Measurements from ENCODE around the gene TEX51.

Gene TEX51

DNA sequence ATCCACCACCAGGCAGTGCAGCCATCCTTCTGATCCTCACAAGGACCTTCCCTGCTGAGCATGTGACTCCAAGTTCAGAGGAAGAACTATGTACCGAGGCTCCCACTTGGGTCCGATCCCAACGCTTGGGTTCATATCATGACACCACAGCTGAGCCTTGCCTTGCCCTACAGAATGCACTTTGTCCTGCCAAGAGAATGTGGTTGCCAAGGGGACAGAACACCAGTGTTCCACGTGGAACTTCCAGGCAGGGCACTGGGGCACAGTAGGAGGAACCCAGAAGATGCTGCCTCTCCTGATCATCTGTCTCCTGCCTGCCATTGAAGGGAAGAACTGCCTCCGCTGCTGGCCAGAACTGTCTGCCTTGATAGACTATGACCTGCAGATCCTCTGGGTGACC lies at the start of gene TEX51:
TEX51 (plus strand) TSS at position 255 of the 400 bp plus-strand sequence; CDS start at position 284, 29 bp downstream.
- DNase-seq (ENCODE audit: low spot score) = no peak

- DNase-seq (ENCODE audit: low spot score) = no peak
Observed at GRCh38 chr2:126849054-126849453, 49.6 kb upstream of the TEX51 start.

DNA sequence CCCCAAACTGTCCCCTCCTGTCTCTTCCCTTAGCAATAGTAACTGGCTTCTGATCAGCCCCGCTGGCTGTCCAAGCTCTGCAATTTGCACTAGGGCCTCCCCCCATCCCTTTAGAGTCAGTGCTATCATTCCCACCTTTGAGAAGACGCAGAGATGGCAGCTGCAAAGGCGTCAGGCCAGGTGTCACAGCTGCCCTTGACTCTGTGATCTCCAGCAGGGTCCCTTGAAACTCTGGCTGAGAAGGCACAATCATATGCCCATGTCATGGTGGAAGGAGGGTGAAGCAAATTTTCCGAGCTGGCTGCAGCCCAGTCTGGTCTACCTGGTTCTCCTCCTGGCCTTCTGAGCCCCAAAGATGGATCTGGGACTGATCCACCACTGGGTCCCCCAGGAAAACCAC lies 49.2 kb upstream of the TEX51 start:
- no peak for DNase-seq (ENCODE audit: low spot score)

DNA sequence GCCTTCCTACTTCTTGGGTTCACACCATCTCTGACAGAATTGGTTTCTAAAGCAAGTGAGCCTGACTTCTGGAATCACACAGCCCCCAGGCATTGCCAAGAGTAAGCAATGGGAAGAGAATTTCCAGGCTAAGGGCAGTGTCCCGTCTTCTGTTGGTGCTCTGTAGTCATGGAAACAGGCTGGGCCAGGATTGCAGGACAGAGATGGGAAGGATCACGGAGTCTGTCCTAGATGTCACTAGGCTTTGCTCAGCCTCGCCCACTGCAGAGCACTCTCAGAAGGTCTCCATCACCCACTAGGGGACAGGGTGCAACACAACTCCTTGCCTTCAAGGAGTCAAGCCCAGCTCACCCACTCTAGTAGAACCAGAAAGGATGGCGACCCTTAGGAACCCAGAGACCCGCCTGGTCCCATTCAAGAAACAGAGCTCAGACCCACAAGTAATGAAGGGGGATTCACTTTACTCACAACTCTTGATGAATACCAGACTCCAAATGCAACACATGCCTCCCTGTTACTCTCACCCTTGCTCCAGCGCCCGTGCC lies 48.6 kb upstream of the TEX51 start:
- no peak for DNase-seq (ENCODE audit: low spot score)

DNA sequence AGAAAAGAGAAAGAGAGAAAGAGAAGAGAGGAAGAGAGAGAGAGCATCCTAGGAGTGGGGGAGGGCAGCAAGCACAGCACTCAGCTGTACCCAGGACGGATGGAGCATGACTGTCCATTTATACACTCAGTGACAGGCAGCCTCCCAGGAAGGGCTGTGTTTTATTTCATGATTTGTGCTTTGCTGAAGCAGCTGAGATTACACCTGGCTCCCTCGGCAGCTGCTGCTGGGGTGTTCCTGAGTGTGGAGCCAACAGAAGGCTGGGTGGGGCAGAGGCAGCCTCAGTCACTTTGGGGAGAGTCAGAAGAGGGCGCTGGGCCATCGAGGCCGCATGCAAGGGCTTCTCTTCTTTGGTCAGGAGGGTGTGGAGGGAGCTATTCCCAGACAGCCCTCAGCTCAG lies 47.8 kb upstream of the TEX51 start:
- no peak for DNase-seq (ENCODE audit: low spot score)

DNA sequence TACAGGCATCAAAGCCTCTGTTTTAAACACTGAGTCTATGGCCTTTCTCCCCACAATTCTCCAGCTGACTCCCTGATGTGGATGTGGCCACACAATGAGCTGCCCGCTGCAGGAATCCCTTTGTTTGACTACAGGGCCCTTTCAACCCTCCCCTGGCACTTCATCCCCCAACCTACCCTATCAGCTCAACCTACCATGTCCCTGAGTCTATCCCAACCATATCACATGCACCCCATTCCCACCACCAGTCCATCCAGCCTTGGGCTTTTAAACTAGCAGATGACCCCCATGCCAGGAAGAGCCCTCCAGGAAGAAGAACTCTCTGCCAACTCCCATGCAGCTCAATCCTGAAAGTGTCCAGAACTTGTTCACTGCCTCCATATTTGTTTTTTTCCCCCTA lies 46.9 kb upstream of the TEX51 start:
- no peak for DNase-seq (ENCODE audit: low spot score)

DNA sequence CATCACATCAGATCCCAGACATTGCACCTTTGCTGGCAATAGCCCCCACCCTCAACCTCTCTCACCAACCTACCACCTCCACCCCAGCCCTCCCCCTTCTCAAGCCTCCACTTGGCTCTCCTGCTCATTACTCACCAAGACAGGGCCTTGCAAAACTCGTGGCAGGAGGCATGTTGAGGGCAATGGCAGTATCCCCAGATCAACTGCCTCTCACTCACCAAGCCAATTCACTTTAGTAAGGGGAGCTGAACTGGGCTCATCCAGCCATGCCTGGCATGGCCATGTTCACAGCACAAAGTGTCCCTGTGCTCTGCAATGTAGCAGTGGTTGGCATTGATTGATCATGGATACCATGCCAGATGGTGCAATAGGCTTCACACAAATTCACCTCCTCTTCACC lies 46.3 kb upstream of the TEX51 start:
- no peak for DNase-seq (ENCODE audit: low spot score)

DNA sequence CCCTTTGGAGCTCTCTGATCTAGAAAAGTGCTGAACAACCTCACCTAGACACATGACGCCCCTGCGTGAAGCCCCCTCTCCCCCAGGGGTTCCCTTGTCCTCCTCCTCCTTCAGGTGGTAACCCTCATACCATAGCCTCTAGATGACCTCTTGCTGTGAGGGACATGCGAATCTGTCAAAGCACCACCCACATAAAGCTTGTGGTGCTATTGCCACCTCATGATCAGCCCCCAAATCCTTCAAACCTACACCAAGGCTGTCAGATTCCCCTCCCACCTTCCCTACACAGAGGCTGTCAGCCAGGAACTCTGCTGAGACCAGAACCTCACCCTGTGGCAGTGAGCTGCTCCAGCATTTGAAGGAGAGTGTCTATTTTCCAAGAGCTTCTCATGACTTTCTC lies 43.1 kb upstream of the TEX51 start:
- DNase-seq (ENCODE audit: low spot score) = no peak

DNA sequence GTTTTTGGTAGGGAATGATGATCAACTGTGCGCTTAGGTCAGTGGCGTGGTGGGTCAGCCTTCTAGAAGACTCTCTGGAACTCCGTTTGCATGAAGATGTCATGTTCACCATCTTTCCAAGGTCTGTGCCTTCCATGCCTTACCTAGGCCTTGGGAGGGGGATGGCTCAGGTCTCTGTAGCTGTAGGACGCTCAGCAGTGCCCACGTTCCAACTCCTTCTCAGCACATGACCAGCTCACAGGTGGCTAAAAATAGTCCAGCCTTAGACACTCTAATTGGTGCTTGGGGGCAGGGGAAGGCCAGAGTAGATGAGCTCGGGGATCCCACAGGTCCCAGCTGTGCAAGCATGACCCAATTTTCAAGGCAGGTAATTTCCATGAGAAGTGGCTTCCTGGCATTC lies 42.3 kb upstream of the TEX51 start:
- no peak for DNase-seq (ENCODE audit: low spot score)

GRCh38 chr2:126857502-126857901 lies 41.2 kb upstream of the TEX51 start:
- no peak for DNase-seq (ENCODE audit: low spot score)

DNA sequence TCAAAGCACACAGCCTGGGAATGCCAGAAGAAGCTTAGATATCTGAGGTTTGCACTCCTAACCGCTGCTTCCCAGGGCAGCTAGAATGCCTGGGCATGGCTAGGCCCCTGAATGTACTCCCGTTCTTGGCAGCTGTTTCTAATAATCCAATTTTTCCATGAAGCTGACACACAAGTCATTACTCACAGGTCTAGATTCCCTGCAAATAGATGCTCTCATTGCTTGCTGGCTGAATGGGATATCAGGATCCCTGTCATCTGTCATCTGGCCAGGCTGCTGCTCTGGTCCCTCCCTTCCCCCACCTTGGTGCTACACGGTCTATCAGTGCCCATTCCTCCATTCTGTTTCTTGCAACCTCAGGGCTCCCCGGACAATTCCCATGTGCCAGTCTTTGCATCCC lies 40.7 kb upstream of the TEX51 start:
- no peak for DNase-seq (ENCODE audit: low spot score)

DNA sequence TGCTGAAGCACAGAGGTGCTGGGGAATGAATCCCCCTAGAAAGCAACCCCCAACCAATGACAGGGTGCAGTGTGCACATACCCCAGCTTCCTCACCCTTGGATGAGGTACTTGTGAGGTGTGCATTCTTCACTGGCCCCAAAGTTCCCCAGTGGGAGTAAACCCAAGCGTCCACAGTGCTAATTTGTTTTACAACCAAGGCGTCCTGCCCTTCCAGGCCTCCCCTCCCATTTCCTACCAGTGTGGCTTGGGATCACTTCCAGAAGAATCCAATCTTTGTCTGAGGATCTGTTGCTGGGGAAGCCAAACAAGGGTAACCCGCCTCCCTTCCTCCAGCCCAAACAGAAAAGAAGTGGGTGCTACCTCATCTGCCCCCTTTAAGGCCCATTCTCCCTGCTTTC lies 40.3 kb upstream of the TEX51 start:
- DNase-seq (ENCODE audit: low spot score) = no peak

DNA sequence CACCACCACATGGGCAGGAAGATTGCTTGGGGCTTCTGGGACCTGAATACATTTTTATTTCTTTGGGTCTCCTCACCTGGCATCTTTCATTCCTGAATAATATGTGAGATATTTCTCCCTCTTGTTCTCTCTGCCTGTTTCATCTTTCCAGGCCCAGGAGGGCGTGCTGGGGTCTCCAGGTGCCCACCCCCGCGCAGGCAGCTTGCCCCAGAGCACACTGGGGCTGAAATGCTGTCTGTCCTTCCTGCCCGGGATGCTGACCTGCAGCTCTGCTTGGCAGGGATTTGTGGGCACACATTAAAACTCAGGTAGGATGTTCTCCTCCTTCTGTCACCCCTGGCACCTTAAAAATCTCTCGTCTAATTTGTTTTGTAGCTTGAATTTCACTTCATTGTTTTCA lies 39.7 kb upstream of the TEX51 start:
- no peak for DNase-seq (ENCODE audit: low spot score)

GRCh38 chr2:126859631-126860030 lies 39.1 kb upstream of the TEX51 start:
- no peak for DNase-seq (ENCODE audit: low spot score)

GRCh38 chr2:126860385-126860784 lies 38.3 kb upstream of the TEX51 start:
- DNase-seq (ENCODE audit: low spot score) = no peak

- no peak for DNase-seq (ENCODE audit: low spot score)
Observed at GRCh38 chr2:126862730-126863129, 36.0 kb upstream of the TEX51 start.

- DNase-seq (ENCODE audit: low spot score) = no peak
Observed at GRCh38 chr2:126863336-126864015, 35.2 kb upstream of the TEX51 start.

GRCh38 chr2:126864861-126865260 lies 33.8 kb upstream of the TEX51 start:
- DNase-seq (ENCODE audit: low spot score) = no peak

DNA sequence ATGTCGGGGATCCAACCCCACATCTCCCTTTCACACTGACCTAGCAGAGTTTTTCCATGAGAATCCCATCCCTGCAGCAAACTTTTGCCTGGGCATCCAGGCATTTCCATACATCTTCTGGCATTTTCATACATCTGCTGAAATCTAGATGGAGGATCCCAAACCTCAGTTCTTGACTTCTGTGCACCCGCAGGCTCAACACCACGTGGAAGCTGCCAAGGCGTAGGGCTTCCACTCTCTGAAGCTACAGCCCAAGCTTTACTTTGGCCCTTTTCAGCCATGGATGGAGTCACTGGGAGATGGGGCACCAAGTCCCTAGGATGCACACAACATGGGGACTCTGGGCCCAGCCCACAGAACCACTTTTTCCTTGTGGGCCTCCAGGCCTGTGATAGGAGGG lies 32.2 kb upstream of the TEX51 start:
- no peak for DNase-seq (ENCODE audit: low spot score)

GRCh38 chr2:126874961-126875360 lies 23.7 kb upstream of the TEX51 start:
- DNase-seq (ENCODE audit: low spot score) = no peak

DNA sequence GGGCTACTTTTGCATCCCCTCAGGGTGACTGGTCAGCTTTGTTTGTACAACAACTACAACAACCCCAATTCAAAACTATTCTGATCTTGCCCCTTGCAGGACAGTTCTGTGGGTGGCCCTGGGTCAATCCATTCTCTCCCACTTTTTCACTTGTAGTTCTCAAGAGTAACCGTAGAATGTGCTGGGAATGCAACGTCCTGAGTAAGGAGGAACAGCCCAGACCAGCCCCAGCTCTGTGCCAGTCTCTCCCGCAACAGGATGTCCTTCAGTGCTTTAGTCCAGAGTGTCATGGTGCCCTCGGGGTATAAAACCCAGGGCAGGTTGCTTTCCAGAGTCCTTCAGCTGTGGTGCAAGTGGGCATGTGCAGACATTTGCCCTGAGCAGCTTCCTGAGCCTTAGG lies 22.1 kb upstream of the TEX51 start:
- DNase-seq (ENCODE audit: low spot score) = no peak

GRCh38 chr2:126877041-126877440 lies 21.6 kb upstream of the TEX51 start:
- no peak for DNase-seq (ENCODE audit: low spot score)

DNA sequence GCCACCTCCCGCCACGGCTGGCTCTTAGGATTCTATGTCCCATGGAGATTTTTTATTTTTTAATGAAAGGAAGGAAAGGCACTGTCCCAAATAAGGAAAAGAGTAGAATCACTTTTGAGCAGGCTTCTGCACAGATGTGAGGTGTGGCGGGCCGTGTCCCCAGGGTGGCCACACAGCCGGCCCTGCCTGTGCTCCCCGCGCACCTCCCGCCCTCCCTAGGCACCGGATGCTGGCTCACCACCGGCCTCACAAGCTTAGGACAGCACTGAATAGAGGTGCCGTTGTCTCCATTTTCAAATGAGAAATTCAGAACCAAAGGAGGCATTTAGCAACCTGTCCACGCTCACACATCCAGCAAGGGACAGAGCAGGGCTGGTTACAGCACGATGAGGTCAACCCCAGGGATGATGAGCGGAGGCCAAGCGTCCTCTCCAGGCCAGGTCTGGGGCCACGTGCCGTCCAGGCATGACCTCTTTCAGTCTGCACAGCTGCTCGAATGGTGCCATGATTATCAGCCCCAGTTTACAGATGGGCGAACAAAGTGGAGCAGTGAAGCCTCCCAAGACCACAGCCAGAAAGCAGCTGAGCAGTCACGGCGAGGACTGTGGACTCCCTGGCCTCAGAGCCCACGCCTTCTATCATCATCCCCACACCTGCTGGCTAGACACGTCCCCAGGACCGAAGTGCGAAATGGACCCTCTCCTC lies 20.7 kb upstream of the TEX51 start:
- DNase-seq (ENCODE audit: low spot score) = no peak

GRCh38 chr2:126878601-126879000 lies 20.1 kb upstream of the TEX51 start:
- DNase-seq (ENCODE audit: low spot score) = no peak
